NCI-H345 treated with DMSO at 0.1 percent for 48 hours (cell line): ENCODE results near the gene MAPK11.
"Not testable (repeated sequence)": the region's sequence is repeated elsewhere in the genome, so short reads cannot be mapped to it uniquely, and the experiment has no call there.

Experiments
- DNase-seq: peaks from one replicate; lab custom pipeline; 2025; ENCODE audit not compliant: unreplicated experiment; lab: John Stamatoyannopoulos, UW

The MAPK11 gene

GRCh38 chr22:50278956-50279619 is 8.9 kb upstream of the MAPK11 start:
- no peak for DNase-seq

GRCh38 chr22:50278461-50278860 is 8.3 kb upstream of the MAPK11 start:
- DNase-seq, result no peak

- DNase-seq, result no peak
These were observed 7.6 kb upstream of the MAPK11 start for GRCh38 chr22:50277761-50278160.

GRCh38 chr22:50276143-50276542 is 6.0 kb upstream of the MAPK11 start:
- no peak for DNase-seq

- DNase-seq, result no peak
These were observed 5.2 kb upstream of the MAPK11 start for GRCh38 chr22:50275181-50276055.

GRCh38 chr22:50274771-50275170 is 4.6 kb upstream of the MAPK11 start:
- no peak for DNase-seq

GRCh38 chr22:50274311-50274710 is 4.1 kb upstream of the MAPK11 start:
- no peak for DNase-seq

- DNase-seq, result not testable (repeated sequence)
These were observed 3.6 kb upstream of the MAPK11 start for GRCh38 chr22:50273781-50274180.

GRCh38 chr22:50273352-50273751 is 3.2 kb upstream of the MAPK11 start:
- not testable (repeated sequence) for DNase-seq

- no peak for DNase-seq
These were observed 2.0 kb upstream of the MAPK11 start for GRCh38 chr22:50272044-50272802.

- DNase-seq, result no peak
These were observed 1.4 kb upstream of the MAPK11 start for GRCh38 chr22:50271519-50271970.

GRCh38 chr22:50270666-50271394 is 650 bp upstream of the MAPK11 start:
- no peak for DNase-seq

GRCh38 chr22:50269573-50269969 is 609 bp downstream of the MAPK11 start:
- DNase-seq, result no peak

GRCh38 chr22:50268655-50269113 is 1.5 kb downstream of the MAPK11 start:
- no peak for DNase-seq

GRCh38 chr22:50267591-50268390 is 2.4 kb downstream of the MAPK11 start:
- DNase-seq, result no peak

- no peak for DNase-seq
These were observed 3.2 kb downstream of the MAPK11 start for GRCh38 chr22:50266994-50267393.

GRCh38 chr22:50264946-50265669 is 5.1 kb downstream of the MAPK11 start:
- DNase-seq, result no peak

- no peak for DNase-seq
These were observed 6.0 kb downstream of the MAPK11 start for GRCh38 chr22:50264104-50264745.
